HG03469 (cell line): ENCODE measurements around the gene BNC2.

Experiments
- ATAC-seq: cut with Tn5 transposase; IDR thresholded peaks from one replicate; pipeline ENCODE4 v1.9.1; 2021; ENCODE audit warnings: mild to moderate bottlenecking, moderate library complexity, moderate number of reproducible peaks; ENCODE audit not compliant: unreplicated experiment

The BNC2 gene

GRCh38 chr9:16612627-16613026 lies 257.8 kb downstream of the BNC2 start:
- ATAC-seq, result no peak

- no peak for ATAC-seq
These were observed 258.5 kb downstream of the BNC2 start for GRCh38 chr9:16611983-16612382.

- ATAC-seq, result no peak
These were observed 259.5 kb downstream of the BNC2 start for GRCh38 chr9:16611001-16611400.

GRCh38 chr9:16610538-16610937 lies 259.9 kb downstream of the BNC2 start:
- ATAC-seq, result no peak

- ATAC-seq, result no peak
These were observed 261.6 kb downstream of the BNC2 start for GRCh38 chr9:16608906-16609305.

- no peak for ATAC-seq
These were observed 268.0 kb downstream of the BNC2 start for GRCh38 chr9:16602494-16602893.

GRCh38 chr9:16601991-16602390 lies 268.5 kb downstream of the BNC2 start:
- no peak for ATAC-seq

GRCh38 chr9:16598316-16598715 lies 272.2 kb downstream of the BNC2 start:
- no peak for ATAC-seq

GRCh38 chr9:16597136-16597535 lies 273.3 kb downstream of the BNC2 start:
- no peak for ATAC-seq

- no peak for ATAC-seq
These were observed 275.2 kb downstream of the BNC2 start for GRCh38 chr9:16595227-16595626.

GRCh38 chr9:16594787-16595186 lies 275.7 kb downstream of the BNC2 start:
- no peak for ATAC-seq

- no peak for ATAC-seq
These were observed 276.7 kb downstream of the BNC2 start for GRCh38 chr9:16593746-16594145.

GRCh38 chr9:16591092-16591491 lies 279.4 kb downstream of the BNC2 start:
- no peak for ATAC-seq

GRCh38 chr9:16585591-16585990 lies 284.9 kb downstream of the BNC2 start:
- ATAC-seq, result no peak

GRCh38 chr9:16579872-16580432 lies 290.5 kb downstream of the BNC2 start:
- ATAC-seq, result no peak

- ATAC-seq, result no peak
These were observed 294.6 kb downstream of the BNC2 start for GRCh38 chr9:16575986-16576245.

- ATAC-seq, result no peak
These were observed 295.1 kb downstream of the BNC2 start for GRCh38 chr9:16575142-16575985.

- ATAC-seq, result no peak
These were observed 298.3 kb downstream of the BNC2 start for GRCh38 chr9:16572005-16572734.

GRCh38 chr9:16571127-16571802 lies 299.2 kb downstream of the BNC2 start:
- ATAC-seq, result no peak

- ATAC-seq, result no peak
These were observed 307.0 kb downstream of the BNC2 start for GRCh38 chr9:16563446-16563845.

- no peak for ATAC-seq
These were observed 309.3 kb downstream of the BNC2 start for GRCh38 chr9:16561121-16561520.
